ENCODE measurements around the gene BHLHA15.

BHLHA15 gene

GRCh38 chr7:98200364-98200763 is 10.9 kb upstream of the BHLHA15 start:
- no peak overlapping the region for H3K27ac ChIP-seq (ENCODE audit: low read depth, low read length)
- no peaks in the 10 kb centered on the region for H3K79me1 ChIP-seq (ENCODE audit: low read length)
- no peak overlapping the region for H3K9ac ChIP-seq (ENCODE audit: low read length)
- H2AFZ ChIP-seq (ENCODE audit: insufficient read depth, low read length, poor library complexity): no peak overlapping the region
- no peak overlapping the region for H3K4me3 ChIP-seq (ENCODE audit: low read depth, low read length)
- no peak overlapping the region for H3K4ac ChIP-seq (ENCODE audit: low read depth, low read length)
- no peak overlapping the region for H4K8ac ChIP-seq (ENCODE audit: low read depth, low read length)
- H2BK12ac ChIP-seq (ENCODE audit: low read length): no peak overlapping the region
- no CpG with 5 or more reads among the region's 6 CpGs for WGBS (ENCODE audit: extremely low coverage, insufficient coverage, insufficient read length)
- H3K36me3 ChIP-seq (ENCODE audit: control insufficient read depth in 1 of 2, insufficient read depth in 2 of 2, low read length in 2 of 2): peaks cover 6 to 8% of the 10 kb centered on the region in 2 experiments
- no peak overlapping the region for H3K18ac ChIP-seq (ENCODE audit: low read length)
- no peak overlapping the region for H2BK5ac ChIP-seq (ENCODE audit: low read depth, low read length, poor library complexity)
- no peaks in the 10 kb centered on the region for H3K9me3 ChIP-seq (ENCODE audit: insufficient read depth, low read depth, low read length)
- no peak overlapping the region for H3K14ac ChIP-seq (ENCODE audit: low read length)
- H2AK5ac ChIP-seq (ENCODE audit: low read length): no peak overlapping the region
- no peak overlapping the region for H4K91ac ChIP-seq (ENCODE audit: low read depth, low read length)
- no peaks in the 10 kb centered on the region for H3K27me3 ChIP-seq (ENCODE audit: insufficient read depth, low read length)
- no peak overlapping the region for H4K12ac ChIP-seq (ENCODE audit: low read depth, low read length)
- no peak for DNase-seq
- no peak overlapping the region for H3K4me2 ChIP-seq (ENCODE audit: low read length)
- H2BK120ac ChIP-seq (ENCODE audit: insufficient read depth, low read length, poor library complexity): no peak overlapping the region
- H3K4me1 ChIP-seq (ENCODE audit: control insufficient read depth in 1 of 2, insufficient read depth in 2 of 2, low read length in 2 of 2): peaks cover 0 to 4% of the 10 kb centered on the region in 2 experiments
- no peaks in the 10 kb centered on the region for H3K79me2 ChIP-seq (ENCODE audit: control insufficient read depth, insufficient read depth, low read length, poor library complexity)
- no peak overlapping the region for H3K23ac ChIP-seq (ENCODE audit: low read length)

GRCh38 chr7:98202367-98203195 is 8.7 kb upstream of the BHLHA15 start:
- H2AFZ ChIP-seq (ENCODE audit: insufficient read depth, low read length, poor library complexity): no peak overlapping the region
- H3K36me3 ChIP-seq (ENCODE audit: control insufficient read depth in 1 of 2, insufficient read depth in 2 of 2, low read length in 2 of 2): peaks cover 16 to 18% of the 10 kb centered on the region in 2 experiments
- H2BK120ac ChIP-seq (ENCODE audit: insufficient read depth, low read length, poor library complexity): no peak overlapping the region
- H4K8ac ChIP-seq (ENCODE audit: low read depth, low read length): no peak overlapping the region
- H3K18ac ChIP-seq (ENCODE audit: low read length): no peak overlapping the region
- H2BK12ac ChIP-seq (ENCODE audit: low read length): no peak overlapping the region
- H3K4me3 ChIP-seq (ENCODE audit: low read depth, low read length): no peak overlapping the region
- no peak overlapping the region for H3K23ac ChIP-seq (ENCODE audit: low read length)
- no peak overlapping the region for H3K14ac ChIP-seq (ENCODE audit: low read length)
- no peaks in the 10 kb centered on the region for H3K79me2 ChIP-seq (ENCODE audit: control insufficient read depth, insufficient read depth, low read length, poor library complexity)
- no CpG with 5 or more reads among the region's 15 CpGs for WGBS (ENCODE audit: extremely low coverage, insufficient coverage, insufficient read length)
- no peaks in the 10 kb centered on the region for H3K4me1 ChIP-seq (ENCODE audit: control insufficient read depth in 1 of 2, insufficient read depth in 2 of 2, low read length in 2 of 2)
- no peaks in the 10 kb centered on the region for H3K9me3 ChIP-seq (ENCODE audit: insufficient read depth, low read depth, low read length)
- H4K91ac ChIP-seq (ENCODE audit: low read depth, low read length): no peak overlapping the region
- no peak overlapping the region for H2BK5ac ChIP-seq (ENCODE audit: low read depth, low read length, poor library complexity)
- no peak overlapping the region for H2AK5ac ChIP-seq (ENCODE audit: low read length)
- no peak overlapping the region for H4K12ac ChIP-seq (ENCODE audit: low read depth, low read length)
- no peaks in the 10 kb centered on the region for H3K27me3 ChIP-seq (ENCODE audit: insufficient read depth, low read length)
- no peak for DNase-seq
- no peak overlapping the region for H3K9ac ChIP-seq (ENCODE audit: low read length)
- no peak overlapping the region for H3K4ac ChIP-seq (ENCODE audit: low read depth, low read length)
- no peak overlapping the region for H3K27ac ChIP-seq (ENCODE audit: low read depth, low read length)
- H3K79me1 ChIP-seq (ENCODE audit: low read length): no peaks in the 10 kb centered on the region
- H3K4me2 ChIP-seq (ENCODE audit: low read length): no peak overlapping the region

GRCh38 chr7:98203261-98203963 is 7.8 kb upstream of the BHLHA15 start:
- Histone ChIP-seq H3K27me3 (ENCODE audit: insufficient read depth, low read length) (no peaks in the 10 kb centered on the region), H3K23ac (ENCODE audit: low read length) (no peak overlapping the region), H2BK120ac (ENCODE audit: insufficient read depth, low read length, poor library complexity) (no peak overlapping the region), H3K18ac (ENCODE audit: low read length) (no peak overlapping the region), H3K36me3 (ENCODE audit: control insufficient read depth in 1 of 2, insufficient read depth in 2 of 2, low read length in 2 of 2) (peaks cover 16 to 18% of the 10 kb centered on the region in 2 experiments), H2BK5ac (ENCODE audit: low read depth, low read length, poor library complexity) (no peak overlapping the region), H3K4me1 (ENCODE audit: control insufficient read depth in 1 of 2, insufficient read depth in 2 of 2, low read length in 2 of 2) (no peaks in the 10 kb centered on the region), H3K4ac (ENCODE audit: low read depth, low read length) (no peak overlapping the region), H2AK5ac (ENCODE audit: low read length) (no peak overlapping the region), H4K12ac (ENCODE audit: low read depth, low read length) (no peak overlapping the region), H2AFZ (ENCODE audit: insufficient read depth, low read length, poor library complexity) (no peak overlapping the region), H3K14ac (ENCODE audit: low read length) (no peak overlapping the region), H3K79me1 (ENCODE audit: low read length) (no peaks in the 10 kb centered on the region), H3K4me2 (ENCODE audit: low read length) (no peak overlapping the region), H3K9ac (ENCODE audit: low read length) (no peak overlapping the region), H2BK12ac (ENCODE audit: low read length) (no peak overlapping the region), H3K79me2 (ENCODE audit: control insufficient read depth, insufficient read depth, low read length, poor library complexity) (no peaks in the 10 kb centered on the region), H3K9me3 (ENCODE audit: insufficient read depth, low read depth, low read length) (no peaks in the 10 kb centered on the region), H3K4me3 (ENCODE audit: low read depth, low read length) (no peak overlapping the region), H4K8ac (ENCODE audit: low read depth, low read length) (no peak overlapping the region), H3K27ac (ENCODE audit: low read depth, low read length) (no peak overlapping the region), H4K91ac (ENCODE audit: low read depth, low read length) (no peak overlapping the region)
- DNase-seq: no peak
- no CpG with 5 or more reads among the region's 28 CpGs for WGBS (ENCODE audit: extremely low coverage, insufficient coverage, insufficient read length)

GRCh38 chr7:98203964-98204605 is 7.2 kb upstream of the BHLHA15 start:
- H4K12ac ChIP-seq (ENCODE audit: low read depth, low read length): no peak overlapping the region
- H3K4ac ChIP-seq (ENCODE audit: low read depth, low read length): no peak overlapping the region
- no peak overlapping the region for H3K27ac ChIP-seq (ENCODE audit: low read depth, low read length)
- no peak overlapping the region for H2BK12ac ChIP-seq (ENCODE audit: low read length)
- H3K36me3 ChIP-seq (ENCODE audit: control insufficient read depth in 1 of 2, insufficient read depth in 2 of 2, low read length in 2 of 2): peaks cover 16 to 18% of the 10 kb centered on the region in 2 experiments
- no peaks in the 10 kb centered on the region for H3K9me3 ChIP-seq (ENCODE audit: insufficient read depth, low read depth, low read length)
- no peak for DNase-seq
- no peaks in the 10 kb centered on the region for H3K4me1 ChIP-seq (ENCODE audit: control insufficient read depth in 1 of 2, insufficient read depth in 2 of 2, low read length in 2 of 2)
- no peak overlapping the region for H3K4me2 ChIP-seq (ENCODE audit: low read length)
- no peak overlapping the region for H4K8ac ChIP-seq (ENCODE audit: low read depth, low read length)
- no peak overlapping the region for H3K4me3 ChIP-seq (ENCODE audit: low read depth, low read length)
- WGBS (ENCODE audit: extremely low coverage, insufficient coverage, insufficient read length): no CpG with 5 or more reads among the region's 18 CpGs
- no peaks in the 10 kb centered on the region for H3K79me1 ChIP-seq (ENCODE audit: low read length)
- H3K27me3 ChIP-seq (ENCODE audit: insufficient read depth, low read length): no peaks in the 10 kb centered on the region
- H3K14ac ChIP-seq (ENCODE audit: low read length): no peak overlapping the region
- H4K91ac ChIP-seq (ENCODE audit: low read depth, low read length): no peak overlapping the region
- H2AK5ac ChIP-seq (ENCODE audit: low read length): no peak overlapping the region
- no peak overlapping the region for H2BK120ac ChIP-seq (ENCODE audit: insufficient read depth, low read length, poor library complexity)
- H3K9ac ChIP-seq (ENCODE audit: low read length): no peak overlapping the region
- no peaks in the 10 kb centered on the region for H3K79me2 ChIP-seq (ENCODE audit: control insufficient read depth, insufficient read depth, low read length, poor library complexity)
- no peak overlapping the region for H2AFZ ChIP-seq (ENCODE audit: insufficient read depth, low read length, poor library complexity)
- H2BK5ac ChIP-seq (ENCODE audit: low read depth, low read length, poor library complexity): no peak overlapping the region
- H3K23ac ChIP-seq (ENCODE audit: low read length): no peak overlapping the region
- H3K18ac ChIP-seq (ENCODE audit: low read length): no peak overlapping the region
